OCI-LY1 (cell line): Measurements from ENCODE around the gene ZBTB7C.

Experiments
- H2AFZ ChIP-seq: fragments of 200-600 bp; sonication (generic), shearing (Covaris generic); 2 replicates; pipeline ENCODE4 v1.6.0; 2014; ENCODE audit warnings: antibody characterized with exemption, mild to moderate bottlenecking, low read length
- H3F3A ChIP-seq: fragments of 200-600 bp; sonication (generic), shearing (Covaris generic); 2 replicates; pipeline ENCODE4 v1.6.0; 2014; ENCODE audit warnings: mild to moderate bottlenecking, antibody characterized with exemption, low read length, moderate library complexity; ENCODE audit not compliant: insufficient read depth
- H3K27ac ChIP-seq: fragments of 200-600 bp; sonication (generic); 2 replicates; pipeline ENCODE4 v1.5.1; 2014; ENCODE audit warnings: low read length, mixed run types, mild to moderate bottlenecking, low read depth; ENCODE audit not compliant: poor library complexity, severe bottlenecking
- H3K27me3 ChIP-seq: fragments of 200-600 bp; sonication (generic); 2 replicates; pipeline ENCODE4 v1.6.0; 2014; ENCODE audit warnings: antibody characterized with exemption, mild to moderate bottlenecking, low read length, moderate library complexity; ENCODE audit not compliant: insufficient read depth
- H3K36me3 ChIP-seq: fragments of 200-600 bp; sonication (generic); 2 replicates; pipeline ENCODE4 v1.6.1; 2014; ENCODE audit warnings: mild to moderate bottlenecking, antibody characterized with exemption, low read length, moderate library complexity, mixed read lengths; ENCODE audit not compliant: insufficient read depth
- H3K4me1 ChIP-seq: fragments of 200-600 bp; sonication (generic); 2 replicates; pipeline ENCODE4 v1.5.1; 2014; ENCODE audit warnings: mild to moderate bottlenecking, low read length, moderate library complexity; ENCODE audit not compliant: insufficient read depth, severe bottlenecking
- H3K4me2 ChIP-seq: fragments of 200-600 bp; sonication (generic), shearing (Covaris generic); 2 replicates; pipeline ENCODE4 v1.6.1; 2014; ENCODE audit warnings: low read length
- H3K4me3 ChIP-seq: fragments of 200-600 bp; sonication (generic); 2 replicates; pipeline ENCODE4 v1.5.1; 2014; ENCODE audit warnings: low read length, low read depth, mild to moderate bottlenecking, mixed read lengths; ENCODE audit not compliant: poor library complexity, severe bottlenecking
- H3K79me2 ChIP-seq: fragments of 200-600 bp; shearing (Covaris generic); 2 replicates; pipeline ENCODE4 v1.6.1; 2016; ENCODE audit warnings: mixed run types, low read length, mixed read lengths; ENCODE audit not compliant: insufficient read depth
- H3K9ac ChIP-seq: fragments of 200-600 bp; sonication (generic), shearing (Covaris generic); 2 replicates; pipeline ENCODE4 v1.6.1; 2014; ENCODE audit warnings: mild to moderate bottlenecking, low read length, mixed read lengths
- H3K9me2 ChIP-seq: fragments of 200-600 bp; sonication (generic), shearing (Covaris generic); 2 replicates; pipeline ENCODE4 v1.6.1; 2014; ENCODE audit warnings: low read depth, mild to moderate bottlenecking, low read length, mixed read lengths
- H3K9me3 ChIP-seq: fragments of 200-600 bp; shearing (Covaris generic); 2 replicates; pipeline ENCODE4 v1.6.1; 2014; ENCODE audit warnings: low read length, mixed read lengths
- H4K20me1 ChIP-seq: fragments of 200-600 bp; sonication (generic), shearing (Covaris generic); 2 replicates; pipeline ENCODE4 v1.6.0; 2016; ENCODE audit warnings: mild to moderate bottlenecking, low read length; ENCODE audit not compliant: insufficient read depth
- EZH2 ChIP-seq: fragments of 200-600 bp; sonication (generic), shearing (Covaris generic); IDR thresholded peaks from 2 replicates; pipeline ENCODE4 v1.8.0; 2017; ENCODE audit warnings: borderline replicate concordance, mixed run types, mild to moderate bottlenecking, antibody characterized with exemption, low read length, moderate library complexity, mixed read lengths
- TF ChIP-seq, protein P1 (sequence below): fragments of 200-600 bp; sonication (generic), shearing (Covaris generic); IDR thresholded peaks from 2 replicates; pipeline ENCODE4 v1.5.1; 2017; ENCODE audit warnings: mild to moderate bottlenecking, antibody characterized with exemption, low read length, moderate library complexity, mixed read lengths

Gene ZBTB7C

GRCh38 chr18:48004577-48004976 lies 404.6 kb downstream of the ZBTB7C start:
- H3K36me3 ChIP-seq: no peaks in the 10 kb centered on the region
- H3K4me1 ChIP-seq: no peaks in the 10 kb centered on the region
- H3K27ac ChIP-seq: no peak overlapping the region

DNA sequence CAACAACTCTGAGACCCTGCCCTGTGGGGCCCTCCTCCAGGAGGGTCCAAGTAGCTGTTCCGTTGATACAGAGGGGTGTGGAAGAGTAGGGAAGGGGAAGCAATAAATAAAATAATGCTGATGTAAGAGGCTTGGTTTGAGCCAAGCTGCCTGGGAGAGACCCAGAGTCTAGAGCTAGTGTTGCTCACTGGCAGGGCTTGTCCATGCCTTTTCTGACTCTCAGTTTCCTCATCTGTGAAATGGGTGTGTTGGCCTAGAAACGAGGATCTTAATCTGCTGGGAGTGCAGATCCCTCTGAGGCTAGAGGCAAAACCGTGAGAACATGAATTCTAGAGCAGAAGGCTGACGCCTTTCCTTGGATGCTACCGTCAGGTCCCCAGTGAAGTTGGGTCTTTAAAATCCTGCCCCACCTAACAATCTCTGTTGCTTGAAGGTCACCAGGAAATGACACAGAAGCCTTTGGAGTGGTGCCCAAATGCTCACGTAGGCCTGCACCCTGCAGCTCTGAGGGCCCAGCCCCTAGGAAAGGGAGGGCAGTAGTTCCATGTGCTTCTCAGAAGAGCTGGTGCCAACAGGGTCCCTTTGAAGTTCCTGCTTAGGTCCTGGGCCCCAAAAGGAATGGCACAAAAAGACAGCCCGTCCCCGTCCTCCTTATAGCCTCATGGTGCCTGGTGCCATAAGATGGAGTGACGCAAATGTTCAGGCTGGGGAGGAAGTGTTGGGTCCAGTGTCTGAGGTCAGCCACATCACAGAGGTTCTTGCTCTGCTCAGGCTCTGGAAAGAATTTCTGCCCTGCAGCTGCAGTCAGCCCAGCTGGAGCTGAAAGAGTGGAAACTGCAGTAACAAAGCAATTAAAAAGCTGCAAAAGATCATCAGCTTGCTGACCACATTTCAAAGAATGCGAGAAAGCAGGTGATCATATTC lies 405.5 kb downstream of the ZBTB7C start:
- Histone ChIP-seq H3K9me3 (no peaks in the 10 kb centered on the region), H3K9ac (no peak overlapping the region), H3K27ac (no peak overlapping the region), H3K79me2 (no peaks in the 10 kb centered on the region), H2AFZ (no peak overlapping the region), H3K9me2 (no peaks in the 10 kb centered on the region), H3K4me3 (no peak overlapping the region), H3K36me3 (no peaks in the 10 kb centered on the region), H3K27me3 (no peaks in the 10 kb centered on the region), H3F3A (no peaks in the 10 kb centered on the region), H3K4me2 (no peak overlapping the region), H3K4me1 (no peaks in the 10 kb centered on the region), H4K20me1 (no peaks in the 10 kb centered on the region)
- TF ChIP-seq, protein P1, sequence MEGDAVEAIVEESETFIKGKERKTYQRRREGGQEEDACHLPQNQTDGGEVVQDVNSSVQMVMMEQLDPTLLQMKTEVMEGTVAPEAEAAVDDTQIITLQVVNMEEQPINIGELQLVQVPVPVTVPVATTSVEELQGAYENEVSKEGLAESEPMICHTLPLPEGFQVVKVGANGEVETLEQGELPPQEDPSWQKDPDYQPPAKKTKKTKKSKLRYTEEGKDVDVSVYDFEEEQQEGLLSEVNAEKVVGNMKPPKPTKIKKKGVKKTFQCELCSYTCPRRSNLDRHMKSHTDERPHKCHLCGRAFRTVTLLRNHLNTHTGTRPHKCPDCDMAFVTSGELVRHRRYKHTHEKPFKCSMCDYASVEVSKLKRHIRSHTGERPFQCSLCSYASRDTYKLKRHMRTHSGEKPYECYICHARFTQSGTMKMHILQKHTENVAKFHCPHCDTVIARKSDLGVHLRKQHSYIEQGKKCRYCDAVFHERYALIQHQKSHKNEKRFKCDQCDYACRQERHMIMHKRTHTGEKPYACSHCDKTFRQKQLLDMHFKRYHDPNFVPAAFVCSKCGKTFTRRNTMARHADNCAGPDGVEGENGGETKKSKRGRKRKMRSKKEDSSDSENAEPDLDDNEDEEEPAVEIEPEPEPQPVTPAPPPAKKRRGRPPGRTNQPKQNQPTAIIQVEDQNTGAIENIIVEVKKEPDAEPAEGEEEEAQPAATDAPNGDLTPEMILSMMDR: no peak
- no peak for TF ChIP-seq EZH2

More at GRCh38 chr18:48004577-48004976, 404.6 kb downstream of the ZBTB7C start:
- no peak overlapping the region for H2AFZ ChIP-seq
- no peaks in the 10 kb centered on the region for H3K79me2 ChIP-seq
- H3F3A ChIP-seq: no peaks in the 10 kb centered on the region
- no peak overlapping the region for H3K9ac ChIP-seq
- H3K4me3 ChIP-seq: no peak overlapping the region
- H3K9me2 ChIP-seq: no peaks in the 10 kb centered on the region
- H3K27me3 ChIP-seq: no peaks in the 10 kb centered on the region
- H3K9me3 ChIP-seq: no peaks in the 10 kb centered on the region
- no peak overlapping the region for H3K4me2 ChIP-seq
- H4K20me1 ChIP-seq: no peaks in the 10 kb centered on the region
- TF ChIP-seq EZH2: no peak

DNA sequence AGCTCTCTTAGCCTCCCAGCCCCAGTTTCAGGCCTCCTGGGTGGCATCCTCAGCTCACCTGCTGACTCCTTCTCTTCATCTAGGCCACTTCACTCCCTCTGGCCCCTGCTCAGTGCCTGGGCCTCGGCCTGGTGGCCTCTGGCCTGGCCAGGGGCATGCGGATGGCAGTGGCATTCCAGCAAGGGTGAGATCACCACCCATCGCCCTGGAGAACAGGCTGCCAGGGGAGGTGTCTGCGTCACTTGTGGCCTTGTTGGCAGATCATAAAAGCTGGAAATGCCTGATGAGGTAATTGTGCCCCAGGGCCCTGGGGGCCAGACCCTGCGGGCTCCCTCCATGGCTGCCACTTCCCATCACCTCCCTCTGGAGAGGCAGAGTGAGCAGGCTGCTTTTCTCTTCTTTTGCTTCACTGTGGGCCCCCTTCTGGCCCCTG lies 406.2 kb downstream of the ZBTB7C start:
- Histone ChIP-seq H3K27ac (no peak overlapping the region), H4K20me1 (no peaks in the 10 kb centered on the region), H3K9me2 (no peaks in the 10 kb centered on the region), H3K27me3 (no peaks in the 10 kb centered on the region), H3K9me3 (no peaks in the 10 kb centered on the region), H3K4me1 (no peaks in the 10 kb centered on the region), H3F3A (no peaks in the 10 kb centered on the region), H3K79me2 (no peaks in the 10 kb centered on the region), H2AFZ (no peak overlapping the region), H3K9ac (no peak overlapping the region), H3K4me3 (no peak overlapping the region), H3K36me3 (no peaks in the 10 kb centered on the region), H3K4me2 (no peak overlapping the region)
- TF ChIP-seq, protein P1: no peak
- TF ChIP-seq EZH2: no peak
